HG02798 (cell line): Measurements from ENCODE around the gene LNX1.

Experiments used
- ATAC-seq: cut with Tn5 transposase; IDR thresholded peaks from one replicate; pipeline ENCODE4 v1.9.1; 2021; ENCODE audit warnings: mild to moderate bottlenecking; ENCODE audit not compliant: unreplicated experiment, poor library complexity

The LNX1 gene

GRCh38 chr4:53505947-53506346 lies 85.3 kb downstream of the LNX1 start:
- ATAC-seq: no peak

- no peak for ATAC-seq
These were observed 89.2 kb downstream of the LNX1 start for GRCh38 chr4:53502094-53502493.

DNA sequence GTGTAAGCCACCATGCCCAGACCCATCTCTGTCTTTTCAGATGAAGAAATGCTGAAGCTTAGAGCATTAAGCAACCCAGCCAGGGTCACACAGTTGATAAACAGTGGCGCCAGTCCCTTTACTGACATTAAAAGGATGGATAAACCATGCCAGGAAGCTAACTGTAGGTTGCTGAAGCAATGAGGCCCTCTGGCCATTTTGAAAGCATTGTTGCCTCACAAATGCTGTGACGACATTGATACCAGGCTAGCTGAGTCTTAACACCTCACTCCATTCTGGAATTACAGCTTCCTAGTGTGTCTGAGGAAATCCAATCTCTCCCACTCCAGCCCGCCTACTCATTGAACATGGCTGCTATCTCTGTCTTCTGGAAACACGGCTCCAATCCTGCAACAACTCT lies 89.7 kb downstream of the LNX1 start:
- no peak for ATAC-seq

GRCh38 chr4:53500546-53500945 lies 90.7 kb downstream of the LNX1 start:
- no peak for ATAC-seq

DNA sequence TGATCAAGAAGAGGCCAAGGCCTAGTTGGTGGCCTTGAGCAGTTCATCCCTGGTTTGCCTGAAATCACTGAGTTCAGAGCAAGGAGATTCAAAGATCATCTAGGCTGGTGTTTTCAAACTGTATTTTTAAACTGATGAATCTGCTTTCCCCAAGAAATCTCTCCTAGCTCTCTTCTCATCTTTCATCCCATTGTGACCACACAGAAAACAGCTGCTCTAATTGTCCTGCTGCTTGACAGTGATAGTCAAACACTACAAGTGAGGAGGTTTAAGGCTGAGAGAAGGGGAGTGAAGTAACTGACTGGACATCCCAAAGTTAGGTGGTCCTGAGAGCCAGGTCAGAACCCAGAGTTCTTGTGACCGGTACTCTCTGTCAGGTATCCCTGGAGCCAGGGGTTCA lies 91.5 kb downstream of the LNX1 start:
- ATAC-seq: no peak

GRCh38 chr4:53498706-53499105 lies 92.6 kb downstream of the LNX1 start:
- ATAC-seq: no peak

- ATAC-seq: no peak
These were observed 93.6 kb downstream of the LNX1 start for GRCh38 chr4:53497487-53498244.

DNA sequence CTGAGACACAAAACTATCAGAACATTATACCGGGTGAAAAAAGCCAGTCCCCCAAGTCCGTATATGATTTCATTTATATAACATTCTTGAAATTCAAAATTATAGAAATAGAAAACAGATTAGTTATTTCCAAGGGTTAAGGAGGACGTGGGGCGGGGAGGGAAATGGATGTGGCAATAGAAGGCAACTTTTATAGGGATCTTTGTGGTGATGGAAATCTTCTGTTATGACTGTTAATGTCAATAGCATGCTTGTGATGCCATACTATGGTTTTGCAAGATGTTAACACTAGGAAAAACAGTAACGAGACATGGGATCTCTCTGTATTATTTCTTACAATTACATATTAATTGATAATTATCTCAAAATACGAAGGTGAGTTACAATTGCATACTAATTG lies 96.4 kb downstream of the LNX1 start:
- no peak for ATAC-seq

DNA sequence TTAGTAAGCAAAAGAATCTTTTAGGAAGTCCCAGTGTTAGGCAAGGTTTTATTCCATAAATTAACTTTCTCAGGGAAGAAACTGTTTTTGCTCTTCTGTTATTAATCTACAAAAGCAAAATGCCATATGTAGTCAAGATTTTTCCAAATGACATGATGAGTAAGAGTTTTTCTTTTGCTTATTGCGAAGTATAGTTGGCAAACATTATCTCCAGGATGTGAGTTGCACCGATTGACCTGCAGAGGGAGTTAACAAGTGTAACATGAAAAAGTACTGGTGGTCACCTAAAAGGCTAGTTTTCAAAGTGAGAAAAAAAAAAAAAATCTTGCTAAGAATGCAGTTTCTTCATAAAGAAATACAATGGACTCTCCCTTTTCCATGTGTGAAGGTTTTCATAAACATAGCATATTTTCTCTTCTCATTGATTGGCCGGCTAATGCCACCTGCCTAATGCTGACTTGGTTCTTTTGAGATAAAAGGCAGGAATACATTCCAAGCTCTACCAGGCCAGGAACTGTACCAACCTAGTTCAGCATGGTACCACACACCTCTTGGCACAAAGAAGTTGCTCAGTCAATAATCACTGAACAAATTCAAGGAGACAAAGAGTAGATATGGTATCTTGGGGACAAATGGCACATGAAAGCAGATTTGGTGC lies 100.2 kb downstream of the LNX1 start:
- ATAC-seq: peak; percentile 64

GRCh38 chr4:53490161-53490956 lies 100.9 kb downstream of the LNX1 start:
- no peak for ATAC-seq

DNA sequence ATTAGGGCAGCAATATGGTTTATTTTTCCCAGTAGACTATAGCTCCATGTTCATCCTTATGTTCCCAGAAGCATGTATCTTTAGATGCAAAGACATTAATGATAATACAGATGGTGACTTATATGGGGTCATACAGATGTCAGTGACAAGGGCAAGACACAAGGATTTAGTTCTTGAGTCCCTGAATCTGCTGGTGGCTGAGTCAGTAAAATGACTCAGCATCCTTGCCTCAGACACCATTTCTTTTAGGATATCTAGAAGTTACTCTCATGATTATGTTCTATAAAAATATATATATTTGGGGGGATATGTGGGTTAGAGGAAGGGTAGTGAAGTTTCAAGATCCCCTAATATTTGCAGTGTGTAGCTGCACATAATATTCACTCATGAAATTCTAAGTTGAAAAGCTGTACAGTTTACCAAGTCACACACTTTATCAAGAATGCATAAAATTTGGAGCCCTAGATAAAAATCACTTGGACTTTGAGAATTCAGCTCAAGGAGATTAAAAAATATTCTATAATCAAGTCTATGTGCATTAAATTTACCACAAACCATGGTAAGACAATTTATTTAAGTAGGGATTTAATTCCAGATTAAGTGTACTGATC lies 101.9 kb downstream of the LNX1 start:
- no peak for ATAC-seq

GRCh38 chr4:53487766-53488165 lies 103.5 kb downstream of the LNX1 start:
- ATAC-seq: no peak

DNA sequence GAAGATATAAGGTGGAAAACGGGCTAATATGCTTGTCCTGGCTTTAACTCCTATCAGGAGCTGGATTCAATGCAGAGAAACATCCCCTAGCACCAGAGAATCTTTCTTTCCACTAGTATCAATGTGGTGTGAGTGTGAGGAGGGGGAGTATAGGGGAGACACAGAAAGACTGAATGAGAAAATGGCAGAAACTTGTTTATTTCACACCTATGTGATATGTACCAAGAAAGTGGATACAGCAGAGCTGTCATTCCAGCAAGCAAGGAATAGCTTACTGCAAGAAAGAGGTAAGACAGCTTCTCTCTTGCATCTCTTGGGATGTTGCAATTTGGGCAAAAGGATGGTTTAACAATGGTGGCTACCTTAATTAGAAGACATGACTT lies 105.6 kb downstream of the LNX1 start:
- no peak for ATAC-seq

GRCh38 chr4:53484911-53485657 lies 106.2 kb downstream of the LNX1 start:
- no peak for ATAC-seq

DNA sequence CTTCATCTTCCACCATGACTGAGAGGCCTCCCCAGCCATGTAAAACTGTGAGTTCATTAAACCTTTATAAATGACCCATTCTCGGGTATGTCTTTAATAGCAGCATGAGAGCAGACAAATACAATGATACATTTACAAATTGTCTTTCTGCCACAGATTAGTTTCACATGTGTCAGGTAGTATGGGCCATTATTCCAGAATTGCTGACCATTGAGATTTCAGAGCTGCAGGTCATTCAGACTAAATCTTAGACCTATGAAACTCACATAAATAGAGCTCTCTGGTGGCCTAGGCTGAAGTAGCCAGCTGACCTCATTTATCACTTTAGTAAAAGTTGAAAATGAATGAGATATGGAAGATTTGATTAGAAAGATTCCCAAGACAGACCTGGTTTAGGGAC lies 108.0 kb downstream of the LNX1 start:
- no peak for ATAC-seq

GRCh38 chr4:53481586-53481985 lies 109.7 kb downstream of the LNX1 start:
- no peak for ATAC-seq

DNA sequence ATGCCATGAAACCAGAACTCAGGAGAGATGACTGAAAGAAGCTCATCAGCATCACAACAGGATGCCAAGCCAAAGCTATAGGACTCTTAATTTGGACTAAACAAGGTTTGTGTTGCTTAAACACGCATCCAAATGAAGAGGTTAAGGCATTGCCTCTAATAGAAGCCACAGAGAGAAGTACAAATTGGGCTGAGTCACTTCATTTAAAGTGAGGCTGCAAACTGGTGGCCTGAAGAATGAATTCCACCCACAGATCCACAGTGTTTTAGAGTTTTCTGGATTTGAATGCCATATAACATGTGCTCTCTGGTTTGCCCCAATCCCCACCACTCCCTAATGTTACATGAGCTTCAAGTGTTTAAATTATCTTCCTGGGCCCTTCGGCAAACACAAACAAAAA lies 110.4 kb downstream of the LNX1 start:
- no peak for ATAC-seq

- ATAC-seq: no peak
These were observed 111.4 kb downstream of the LNX1 start for GRCh38 chr4:53479736-53480525.

- ATAC-seq: no peak
These were observed 112.4 kb downstream of the LNX1 start for GRCh38 chr4:53478671-53479456.
